ENCODE data around the gene ANKRD42.

- TF ChIP-seq CTCF (IDR thresholded peaks at IDR 0.05) (no peak), POLR2A (IDR thresholded peaks at IDR 0.05) (no peak)
Measured at GRCh38 chr11:83195649-83196048, 2.1 kb downstream of the ANKRD42 start.

Data from testis (tissue), 2 donors.